HepG2 (cell line): Measurements from ENCODE around the gene MRPL39. TPM values are rescaled to one million over a fixed set of nuclear protein-coding genes. Genes with fewer than 3 reads are reported as not detected.

Experiments used
- AHDC1 ChIP-seq: sonication (generic); formaldehyde crosslinking; IDR thresholded peaks from 2 replicates; pipeline ENCODE4 v1.5.1; 2020; ENCODE audit warnings: mild to moderate bottlenecking, missing genetic modification reagents, borderline replicate concordance
- FOXA1 ChIP-seq, 2 experiments: fragments of 450-650 bp in 1 of 2; sonication (generic) in 1 of 2; formaldehyde crosslinking in 1 of 2; IDR thresholded peaks; 2 replicates each; pipeline versions ENCODE4 v1.4.0 to v1.6.1; 2016 to 2020; ENCODE audit warnings: missing genetic modification reagents in 1 of 2
- GATA4 ChIP-seq: sonication (generic); IDR thresholded peaks from 2 replicates; pipeline ENCODE4 v1.6.1; 2016; ENCODE audit warnings: antibody characterized with exemption, low read depth, borderline replicate concordance
- GATAD2A ChIP-seq: IDR thresholded peaks from 2 replicates; pipeline ENCODE4 v1.6.1; 2016
- HDAC2 ChIP-seq: sonication (generic); formaldehyde crosslinking; IDR thresholded peaks from 2 replicates; pipeline ENCODE4 v1.4.0; 2020; ENCODE audit warnings: missing genetic modification reagents
- JUND ChIP-seq: sonication (generic); formaldehyde crosslinking; IDR thresholded peaks from 2 replicates; pipeline ENCODE4 v1.8.0; 2022; ENCODE audit warnings: mild to moderate bottlenecking, missing genetic modification reagents
- SKI ChIP-seq: fragments of 450-650 bp; IDR thresholded peaks from one replicate; pipeline ENCODE4 v1.6.1; 2018; ENCODE audit warnings: mild to moderate bottlenecking; ENCODE audit not compliant: partially characterized antibody
- SMYD3 ChIP-seq: sonication (generic); formaldehyde crosslinking; IDR thresholded peaks from 2 replicates; pipeline ENCODE4 v1.8.1; 2023; ENCODE audit warnings: mild to moderate bottlenecking, missing genetic modification reagents
- SP2 ChIP-seq: sonication (generic); formaldehyde crosslinking; IDR thresholded peaks from 2 replicates; pipeline ENCODE4 v1.5.1; 2020; ENCODE audit warnings: mild to moderate bottlenecking, missing genetic modification reagents
- SRSF4 ChIP-seq: fragments of 200-400 bp; formaldehyde crosslinking; IDR thresholded peaks from one replicate; pipeline ENCODE4 v1.6.1; 2018; ENCODE audit warnings: mild to moderate bottlenecking, low read depth, low read length, moderate library complexity; ENCODE audit not compliant: poor library complexity, severe bottlenecking
- TBP ChIP-seq: sonication (generic); formaldehyde crosslinking; IDR thresholded peaks from 2 replicates; pipeline ENCODE4 v1.5.0; 2020; ENCODE audit warnings: missing genetic modification reagents
- TEAD3 ChIP-seq: optimal IDR thresholded peaks from 2 replicates; pipeline ENCODE3; 2016; ENCODE audit warnings: borderline replicate concordance
- ZNF124 ChIP-seq: sonication (generic); formaldehyde crosslinking; IDR thresholded peaks from 2 replicates; pipeline ENCODE4 v1.4.0; 2020; ENCODE audit warnings: missing genetic modification reagents
- ZNF232 ChIP-seq: sonication (generic); formaldehyde crosslinking; IDR thresholded peaks from 2 replicates; pipeline ENCODE4 v1.4.0; 2020; ENCODE audit warnings: missing genetic modification reagents, borderline replicate concordance
- ZNF33A ChIP-seq: sonication (generic); formaldehyde crosslinking; IDR thresholded peaks from 2 replicates; pipeline ENCODE4 v1.5.1; 2020; ENCODE audit warnings: missing genetic modification reagents, mild to moderate bottlenecking, moderate library complexity, borderline replicate concordance
- ZNF816 ChIP-seq: sonication (generic); formaldehyde crosslinking; IDR thresholded peaks from 2 replicates; pipeline ENCODE4 v1.8.0; 2022; ENCODE audit warnings: missing genetic modification reagents, mild to moderate bottlenecking, borderline replicate concordance
- ZSCAN25 ChIP-seq: sonication (generic); formaldehyde crosslinking; IDR thresholded peaks from 2 replicates; pipeline ENCODE4 v1.8.0; 2022; ENCODE audit warnings: mild to moderate bottlenecking, missing genetic modification reagents
- ZSCAN30 ChIP-seq: sonication (generic); formaldehyde crosslinking; IDR thresholded peaks from 2 replicates; pipeline ENCODE4 v1.5.0; 2020; ENCODE audit warnings: mild to moderate bottlenecking, missing genetic modification reagents
- polyA plus RNA-seq, 8 experiments: library from polyadenylated mRNA; depleted of rRNA in 3 of 8; stranded (reverse) in 7 of 8; unstranded in 1 of 8; fragments of >200 nt; fragmentation: Illumina TruSeq in 4 of 8; extraction: Trizol in 4 of 8; gene quantifications; 2 replicates each; pipeline versions ENCODE4 v1.2.1 to v1.2.3, GENCODE V29; 2011 to 2016; ENCODE audit warnings: low read depth in 4 of 8, missing spikeins in 1 of 8, mixed read lengths in 1 of 8; ENCODE audit not compliant: insufficient read depth in 1 of 8
- total RNA-seq, 5 experiments: library from RNA; depleted of rRNA; stranded (reverse); fragments of >200 nt; fragmentation: Illumina TruSeq; extraction: Trizol; gene quantifications; 2 replicates each; pipeline ENCODE4 v1.2.3, GENCODE V29; 2016; ENCODE audit warnings: low read depth in 1 of 5
- TF ChIP-seq, protein P1 (sequence below): sonication (generic); formaldehyde crosslinking; IDR thresholded peaks from 2 replicates; pipeline ENCODE4 v1.9.0; 2022; ENCODE audit warnings: low read depth, missing genetic modification reagents

Gene MRPL39
- total and polyA plus RNA-seq, 2 of the 13 experiments (the other 11 are each of a cell fraction or from before 2014, with no cell fraction given), result 29.1 to 91.2 TPM

DNA sequence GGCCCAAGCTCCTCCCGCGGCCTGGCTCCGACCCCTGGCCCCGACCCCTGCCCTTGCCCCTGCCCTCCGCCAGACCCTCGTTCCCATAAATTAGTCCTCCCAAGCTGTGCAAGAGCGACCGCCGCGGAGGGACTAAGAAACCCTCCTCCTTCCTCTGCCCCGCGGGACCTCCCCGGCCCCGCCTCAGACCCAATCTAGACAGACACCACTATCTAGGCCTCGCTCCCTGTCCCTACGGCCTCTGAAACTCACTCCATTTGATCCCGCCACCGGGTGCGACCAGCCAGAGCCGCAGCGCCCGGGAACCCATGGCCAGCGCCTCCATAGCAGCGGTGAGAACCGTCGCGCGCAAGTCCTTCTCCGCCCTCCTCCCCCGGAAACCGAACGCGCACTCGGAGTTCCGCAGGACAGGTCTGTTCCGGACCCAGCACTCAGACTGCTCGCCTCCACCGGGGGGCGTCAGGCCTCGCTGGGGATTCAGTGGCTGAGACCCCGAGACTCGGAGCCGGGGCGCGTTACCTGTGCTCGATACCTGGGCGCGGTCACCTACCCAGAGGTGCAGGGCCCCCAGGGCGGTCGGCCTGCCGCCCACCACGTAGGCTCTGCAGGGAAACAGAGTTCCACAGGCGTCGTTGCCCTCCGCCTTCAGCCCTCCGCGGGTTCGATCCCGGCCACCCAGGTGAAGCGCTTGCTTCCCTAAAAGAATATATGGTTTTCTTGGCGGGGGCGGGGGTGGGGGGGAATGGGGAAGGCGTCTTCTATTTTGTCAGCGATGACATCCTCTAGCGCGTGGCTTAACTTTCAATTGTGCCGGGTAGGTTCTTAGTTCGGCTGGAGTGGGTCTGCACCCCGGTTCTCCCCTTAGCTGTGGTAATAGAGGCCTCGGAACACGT is at the start of gene MRPL39 (continued):
- peak; percentile 46; the same call in 1 of the 2 replicates for TF ChIP-seq SP2 (CRISPR knock-in tag)
- TF ChIP-seq ZNF33A (CRISPR knock-in tag), result no peak
- TF ChIP-seq SRSF4, result no peak
- peak; percentile 64 for TF ChIP-seq GATAD2A (CRISPR knock-in tag)
- no peak for TF ChIP-seq FOXA1 (IDR thresholded peaks at IDR 0.05)
- peak; percentile 29; the same call in 1 of the 2 replicates for TF ChIP-seq FOXA1 (CRISPR knock-in tag; IDR thresholded peaks at IDR 0.05)
- no peak for TF ChIP-seq AHDC1
- TF ChIP-seq ZNF124 (CRISPR knock-in tag), result 0 out of 2 replicates have a peak, but pooled peaks have one; percentile 42
- TF ChIP-seq ZNF232 (CRISPR knock-in tag), result peak; percentile 88; the same call in 1 of the 2 replicates
- TF ChIP-seq HDAC2 (CRISPR knock-in tag), result peak; percentile 92
- peak; percentile 81 for TF ChIP-seq JUND (CRISPR knock-in tag)
- TF ChIP-seq SKI, result peak; percentile 37
- peak; percentile 67; the same call in 1 of the 2 replicates for TF ChIP-seq ZSCAN25 (CRISPR knock-in tag)
- TF ChIP-seq SMYD3, result no peak
- no peak for TF ChIP-seq ZSCAN30
- no peak for TF ChIP-seq ZNF816
- peak; percentile 37; the same call in 1 of the 2 replicates for TF ChIP-seq GATA4
- TF ChIP-seq, protein P1, sequence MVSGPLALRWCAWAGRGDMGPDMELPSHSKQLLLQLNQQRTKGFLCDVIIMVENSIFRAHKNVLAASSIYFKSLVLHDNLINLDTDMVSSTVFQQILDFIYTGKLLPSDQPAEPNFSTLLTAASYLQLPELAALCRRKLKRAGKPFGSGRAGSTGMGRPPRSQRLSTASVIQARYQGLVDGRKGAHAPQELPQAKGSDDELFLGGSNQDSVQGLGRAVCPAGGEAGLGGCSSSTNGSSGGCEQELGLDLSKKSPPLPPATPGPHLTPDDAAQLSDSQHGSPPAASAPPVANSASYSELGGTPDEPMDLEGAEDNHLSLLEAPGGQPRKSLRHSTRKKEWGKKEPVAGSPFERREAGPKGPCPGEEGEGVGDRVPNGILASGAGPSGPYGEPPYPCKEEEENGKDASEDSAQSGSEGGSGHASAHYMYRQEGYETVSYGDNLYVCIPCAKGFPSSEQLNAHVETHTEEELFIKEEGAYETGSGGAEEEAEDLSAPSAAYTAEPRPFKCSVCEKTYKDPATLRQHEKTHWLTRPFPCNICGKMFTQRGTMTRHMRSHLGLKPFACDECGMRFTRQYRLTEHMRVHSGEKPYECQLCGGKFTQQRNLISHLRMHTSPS (CRISPR knock-in tag), result 0 out of 2 replicates have a peak, but pooled peaks have one; percentile 28
- TF ChIP-seq TBP, result no peak
- peak; percentile 50 for TF ChIP-seq TEAD3
